IMR-90 (cell line): ENCODE results near the gene HECW1. TPM values are rescaled to one million over a fixed set of nuclear protein-coding genes. Genes with fewer than 3 reads are reported as not detected.

Experiments
- ATAC-seq: fragments of 200-7000 bp; cut with Tn5 transposase; 2 replicates; pipeline ENCODE4 v1.9.1; 2020; ENCODE audit warnings: low read depth, mild to moderate bottlenecking, moderate library complexity
- BruUV-seq: library from RNA; stranded (reverse); fragments of 400-500 nt; replicated peaks from 2 replicates; lab custom pipeline; 2021; lab: Mats Ljungman, UMichigan
- CTCF ChIA-PET: fragments of 300-600 bp; formaldehyde crosslinking; extraction: SDS; loops from one replicate; lab custom pipeline; 2021; ENCODE audit warnings: antibody characterized with exemption; lab: Yijun Ruan, JAX
- POLR2A ChIA-PET: fragments of 300-600 bp; sonication (Branson Sonifier 250); formaldehyde crosslinking; loops from one replicate; lab custom pipeline; 2022; ENCODE audit warnings: antibody characterized with exemption; ENCODE audit not compliant: unreplicated experiment; lab: Charles Lee
- DNase-seq: peaks from one replicate; pipeline ENCODE4 v3.0.0; 2013
- H2AFZ ChIP-seq: replicated peaks from 2 replicates; pipeline ENCODE3; 2013; ENCODE audit warnings: low read length, mild to moderate bottlenecking; ENCODE audit not compliant: poor library complexity
- H2AK5ac ChIP-seq: 2 replicates; pipeline ENCODE4 v1.6.1; 2013; ENCODE audit warnings: low read depth, low read length, inconsistent platforms
- H2AK9ac ChIP-seq: replicated peaks from 2 replicates; pipeline ENCODE3; 2013; ENCODE audit warnings: mild to moderate bottlenecking, low read depth, low read length, moderate library complexity; ENCODE audit not compliant: poor library complexity
- H2BK120ac ChIP-seq: 2 replicates; pipeline ENCODE4 v1.6.1; 2013; ENCODE audit warnings: low read depth, low read length, inconsistent platforms
- H2BK15ac ChIP-seq: 3 replicates; pipeline ENCODE4 v1.6.1; 2013; ENCODE audit warnings: low read depth, low read length, inconsistent platforms
- H2BK20ac ChIP-seq: 2 replicates; pipeline ENCODE4 v1.6.1; 2013; ENCODE audit warnings: low read depth, mild to moderate bottlenecking, inconsistent platforms, low read length, moderate library complexity
- H2BK5ac ChIP-seq: 2 replicates; pipeline ENCODE4 v1.6.1; 2013; ENCODE audit warnings: mild to moderate bottlenecking, low read depth, low read length, inconsistent platforms; ENCODE audit not compliant: poor library complexity, severe bottlenecking
- H3K14ac ChIP-seq: replicated peaks from 2 replicates; pipeline ENCODE4 v1.6.1; 2013; ENCODE audit warnings: low read depth, low read length, inconsistent platforms
- H3K18ac ChIP-seq: 2 replicates; pipeline ENCODE4 v1.6.1; 2013; ENCODE audit warnings: low read depth, low read length, control low read depth
- H3K23ac ChIP-seq: 2 replicates; pipeline ENCODE4 v1.6.1; 2013; ENCODE audit warnings: low read depth, low read length, inconsistent platforms
- H3K27ac ChIP-seq: 2 replicates; pipeline ENCODE4 v1.5.1; 2013; ENCODE audit warnings: mild to moderate bottlenecking, control low read depth, low read length; ENCODE audit not compliant: insufficient read depth
- H3K27me3 ChIP-seq: 2 replicates; pipeline ENCODE4 v1.6.1; 2013; ENCODE audit warnings: low read length; ENCODE audit not compliant: control insufficient read depth, insufficient read depth
- H3K36me3 ChIP-seq: 2 replicates; pipeline ENCODE4 v1.6.1; 2013; ENCODE audit warnings: low read length, mixed read lengths; ENCODE audit not compliant: control insufficient read depth, insufficient read depth
- H3K4ac ChIP-seq: 2 replicates; pipeline ENCODE4 v1.6.1; 2013; ENCODE audit warnings: low read depth, low read length, inconsistent platforms
- H3K4me1 ChIP-seq: 2 replicates; pipeline ENCODE4 v1.6.1; 2013; ENCODE audit warnings: low read length, mixed read lengths; ENCODE audit not compliant: control insufficient read depth, insufficient read depth
- H3K4me2 ChIP-seq: 2 replicates; pipeline ENCODE4 v1.6.1; 2013; ENCODE audit warnings: low read depth, mild to moderate bottlenecking, control low read depth, low read length, moderate library complexity
- H3K4me3 ChIP-seq: 2 replicates; pipeline ENCODE4 v1.5.1; 2013; ENCODE audit warnings: low read depth, mild to moderate bottlenecking, control low read depth, low read length, moderate library complexity; ENCODE audit not compliant: insufficient read depth
- H3K56ac ChIP-seq: 2 replicates; pipeline ENCODE4 v1.6.1; 2013; ENCODE audit warnings: low read length, inconsistent platforms; ENCODE audit not compliant: insufficient read depth; ENCODE audit errors: extremely low read depth
- H3K79me1 ChIP-seq, 2 experiments: 2 replicates each; pipeline ENCODE4 v1.6.1; 2013; ENCODE audit warnings: low read length in 2 of 2, inconsistent platforms in 1 of 2, low read depth in 1 of 2
- H3K9ac ChIP-seq: 2 replicates; pipeline ENCODE4 v1.6.1; 2013; ENCODE audit warnings: low read depth, low read length, control low read depth
- H3K9me1 ChIP-seq: 2 replicates; pipeline ENCODE4 v1.6.1; 2013; ENCODE audit warnings: low read length, inconsistent platforms; ENCODE audit not compliant: insufficient read depth
- H3K9me3 ChIP-seq: 2 replicates; pipeline ENCODE4 v1.6.1; 2013; ENCODE audit warnings: low read length; ENCODE audit not compliant: control insufficient read depth, insufficient read depth
- H4K20me1 ChIP-seq: 2 replicates; pipeline ENCODE4 v1.6.1; 2013; ENCODE audit warnings: low read length, inconsistent platforms; ENCODE audit not compliant: insufficient read depth
- H4K5ac ChIP-seq: 2 replicates; pipeline ENCODE4 v1.6.1; 2013; ENCODE audit warnings: mild to moderate bottlenecking, low read depth, low read length, control low read depth
- H4K8ac ChIP-seq, 2 experiments: 2 replicates each; pipeline ENCODE4 v1.6.1; 2013; ENCODE audit warnings: low read depth in 2 of 2, low read length in 2 of 2, control low read depth in 1 of 2, inconsistent platforms in 1 of 2
- H4K91ac ChIP-seq: 2 replicates; pipeline ENCODE4 v1.6.1; 2013; ENCODE audit warnings: low read depth, low read length, inconsistent platforms; ENCODE audit not compliant: insufficient read depth
- BHLHE40 ChIP-seq: fragments of 150-350 bp; IDR thresholded peaks from 2 replicates; pipeline ENCODE4 v1.6.1; 2016; ENCODE audit warnings: mild to moderate bottlenecking, low read depth, low read length
- CHD1 ChIP-seq: IDR thresholded peaks from 2 replicates; pipeline ENCODE4 v1.6.1; 2012; ENCODE audit warnings: low read depth, low read length, improper control_type of control experiment
- FOS ChIP-seq: fragments of 150-350 bp; IDR thresholded peaks from 2 replicates; pipeline ENCODE4 v1.6.1; 2016; ENCODE audit warnings: low read depth, low read length
- MAFK ChIP-seq: IDR thresholded peaks from 2 replicates; pipeline ENCODE4 v1.6.1; 2012; ENCODE audit warnings: low read depth, low read length, improper control_type of control experiment
- MAZ ChIP-seq: IDR thresholded peaks from 2 replicates; pipeline ENCODE4 v1.6.1; 2012; ENCODE audit warnings: low read depth, mild to moderate bottlenecking, low read length, improper control_type of control experiment, moderate library complexity, borderline replicate concordance
- NFE2L2 ChIP-seq: fragments of 150-350 bp; IDR thresholded peaks from 2 replicates; pipeline ENCODE4 v1.6.1; 2016; ENCODE audit warnings: low read depth, mild to moderate bottlenecking, low read length
- POLR2A ChIP-seq: IDR thresholded peaks from 2 replicates; pipeline ENCODE4 v1.6.1; 2012; ENCODE audit warnings: mild to moderate bottlenecking, low read depth, low read length
- RFX5 ChIP-seq: IDR thresholded peaks from 2 replicates; pipeline ENCODE4 v1.8.0; 2012; ENCODE audit warnings: low read depth, mild to moderate bottlenecking, low read length, moderate library complexity
- WGBS, 2 experiments: methylation state at CpG; one replicate each; pipeline versions ENCODE4 v1.1.5 to v1.1.7; 2013; ENCODE audit warnings: missing lambda C conversion rate in 2 of 2; ENCODE audit not compliant: insufficient read length in 1 of 2; ENCODE audit errors: extremely low coverage in 2 of 2; 5-methylcytosine and 5-hydroxymethylcytosine counted together
- dilution Hi-C: fragments of 300-500 bp; cut with HindIII; formaldehyde crosslinking; loops from one replicate; pipeline ENCODE4 v1.14.3; 2018; ENCODE audit warnings: low sequenced_read_pairs; ENCODE audit not compliant: unreplicated experiment
- in situ Hi-C: fragments of 300-500 bp; cut with MboI; formaldehyde crosslinking; loops from 3 replicates; pipeline ENCODE4 v1.14.3; 2019; ENCODE audit warnings: low sequenced_read_pairs, inconsistent platforms, mixed read lengths
- intact Hi-C: fragments of 100-400 bp; cut with micrococcal nuclease; formaldehyde crosslinking; loops from 2 replicates; pipeline ENCODE4 v1.10.0; 2022
- polyA plus RNA-seq, 3 experiments: library from polyadenylated mRNA; depleted of rRNA; stranded (reverse); fragments of >200 nt; gene quantifications; 2 replicates each; pipeline ENCODE4 v1.2.3, GENCODE V29; 2012; ENCODE audit warnings: low replicate concordance in 1 of 3
- total RNA-seq: library from RNA; depleted of rRNA; stranded (reverse); fragments of >200 nt; gene quantifications from 2 replicates; pipeline ENCODE4 v1.2.3, GENCODE V29; 2012
- TF ChIP-seq, protein P1 (sequence below): fragments of 150-350 bp; IDR thresholded peaks from 2 replicates; pipeline ENCODE4 v1.6.1; 2016; ENCODE audit warnings: low read depth, mild to moderate bottlenecking, low read length, moderate library complexity, borderline replicate concordance
- TF ChIP-seq, protein P2 (sequence below): conservative IDR thresholded peaks from 2 replicates; pipeline ENCODE4 v1.5.1; 2012; ENCODE audit warnings: mild to moderate bottlenecking, low read depth, low read length, improper control_type of control experiment

The HECW1 gene
- total and polyA plus RNA-seq, 2 of the 4 experiments (the other 2 are of a cell fraction) = 0.56 to 1.3 TPM

DNA sequence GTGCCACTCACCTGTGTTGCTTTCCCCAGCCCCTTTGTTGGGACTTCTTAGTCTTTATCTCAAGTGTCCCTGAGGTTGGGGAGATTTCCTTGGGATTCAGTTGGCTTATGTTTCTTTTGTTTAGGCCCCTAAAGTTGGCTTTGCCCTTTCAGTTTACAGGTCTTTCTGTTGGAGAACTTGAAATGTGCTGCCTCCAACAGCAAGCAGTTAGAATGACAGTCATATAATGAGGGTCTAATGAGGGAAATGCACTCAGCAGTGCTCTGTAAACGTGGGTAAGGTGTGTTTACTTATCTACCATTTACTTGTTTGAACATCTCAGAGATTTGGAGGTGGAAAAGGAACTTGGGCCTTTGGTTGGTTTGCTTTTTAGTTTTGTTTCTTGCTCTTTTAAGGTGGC lies 279.1 kb downstream of the HECW1 start:
- no peak overlapping the region for H2AK5ac ChIP-seq
- H3K14ac ChIP-seq = no peak overlapping the region
- DNase-seq (no peak), ATAC-seq (no peak)
- no peak overlapping the region for H3K23ac ChIP-seq
- TF ChIP-seq, protein P1, sequence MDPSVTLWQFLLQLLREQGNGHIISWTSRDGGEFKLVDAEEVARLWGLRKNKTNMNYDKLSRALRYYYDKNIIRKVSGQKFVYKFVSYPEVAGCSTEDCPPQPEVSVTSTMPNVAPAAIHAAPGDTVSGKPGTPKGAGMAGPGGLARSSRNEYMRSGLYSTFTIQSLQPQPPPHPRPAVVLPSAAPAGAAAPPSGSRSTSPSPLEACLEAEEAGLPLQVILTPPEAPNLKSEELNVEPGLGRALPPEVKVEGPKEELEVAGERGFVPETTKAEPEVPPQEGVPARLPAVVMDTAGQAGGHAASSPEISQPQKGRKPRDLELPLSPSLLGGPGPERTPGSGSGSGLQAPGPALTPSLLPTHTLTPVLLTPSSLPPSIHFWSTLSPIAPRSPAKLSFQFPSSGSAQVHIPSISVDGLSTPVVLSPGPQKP = no peak
- TF ChIP-seq POLR2A (no peak), MAFK (no peak), MAZ (no peak), NFE2L2 (no peak), BHLHE40 (no peak), RFX5 (no peak), CHD1 (no peak), FOS (no peak)
- TF ChIP-seq, protein P2, sequence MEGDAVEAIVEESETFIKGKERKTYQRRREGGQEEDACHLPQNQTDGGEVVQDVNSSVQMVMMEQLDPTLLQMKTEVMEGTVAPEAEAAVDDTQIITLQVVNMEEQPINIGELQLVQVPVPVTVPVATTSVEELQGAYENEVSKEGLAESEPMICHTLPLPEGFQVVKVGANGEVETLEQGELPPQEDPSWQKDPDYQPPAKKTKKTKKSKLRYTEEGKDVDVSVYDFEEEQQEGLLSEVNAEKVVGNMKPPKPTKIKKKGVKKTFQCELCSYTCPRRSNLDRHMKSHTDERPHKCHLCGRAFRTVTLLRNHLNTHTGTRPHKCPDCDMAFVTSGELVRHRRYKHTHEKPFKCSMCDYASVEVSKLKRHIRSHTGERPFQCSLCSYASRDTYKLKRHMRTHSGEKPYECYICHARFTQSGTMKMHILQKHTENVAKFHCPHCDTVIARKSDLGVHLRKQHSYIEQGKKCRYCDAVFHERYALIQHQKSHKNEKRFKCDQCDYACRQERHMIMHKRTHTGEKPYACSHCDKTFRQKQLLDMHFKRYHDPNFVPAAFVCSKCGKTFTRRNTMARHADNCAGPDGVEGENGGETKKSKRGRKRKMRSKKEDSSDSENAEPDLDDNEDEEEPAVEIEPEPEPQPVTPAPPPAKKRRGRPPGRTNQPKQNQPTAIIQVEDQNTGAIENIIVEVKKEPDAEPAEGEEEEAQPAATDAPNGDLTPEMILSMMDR = no peak
- H3K4me1 ChIP-seq = no peaks in the 10 kb centered on the region
- H2BK5ac ChIP-seq = no peak overlapping the region
- H3K4me3 ChIP-seq = no peak overlapping the region
- H2AK9ac ChIP-seq = no peak overlapping the region
- no peak overlapping the region for H3K56ac ChIP-seq
- CTCF ChIA-PET = no interaction called here
- no peaks in the 10 kb centered on the region for H4K20me1 ChIP-seq
- no peak overlapping the region for H3K4me2 ChIP-seq
- H4K5ac ChIP-seq = no peak overlapping the region
- H3K79me1 ChIP-seq = no peaks in the 10 kb centered on the region
- no peak overlapping the region for H2AFZ ChIP-seq
- no CpG with 5 or more reads among the region's 1 CpG for WGBS, 2 experiments
- H2BK15ac ChIP-seq = no peak overlapping the region
- H3K18ac ChIP-seq = no peak overlapping the region
- intact Hi-C loops = no loop called here
- POLR2A ChIA-PET = no interaction called here
- no peak overlapping the region for H2BK120ac ChIP-seq
- no peaks in the 10 kb centered on the region for H3K9me3 ChIP-seq
- H3K36me3 ChIP-seq = no peaks in the 10 kb centered on the region
- no peak overlapping the region for H3K27ac ChIP-seq
- in situ Hi-C loops = no loop called here
- dilution Hi-C loops = no loop called here
- H3K4ac ChIP-seq = no peak overlapping the region
- no peak overlapping the region for H2BK20ac ChIP-seq
- no peaks in the 10 kb centered on the region for H3K9me1 ChIP-seq
- no peak overlapping the region for H3K9ac ChIP-seq
- no peaks in the 10 kb centered on the region; the same call in 1 of the 2 replicates for H3K27me3 ChIP-seq
- no peak overlapping the region for H4K8ac ChIP-seq
- BruUV-seq = no TSS peak
- H4K91ac ChIP-seq = no peak overlapping the region
